Immature natural killer cell (primary cell): Measurements from ENCODE around the gene CST4. TPM values are rescaled to one million over a fixed set of nuclear protein-coding genes. Genes with fewer than 3 reads are reported as not detected.

Experiments used
- DNase-seq, 3 donors: peaks; one replicate each; pipeline ENCODE4 v3.0.0; 2022; ENCODE audit warnings: mixed read lengths in 1 of 3
- H3K27ac Mint-ChIP-seq, 6 donors: one replicate each; pipeline ENCODE4 v1.8.0; 2020; ENCODE audit warnings: mixed read lengths in 6 of 6, mild to moderate bottlenecking in 5 of 6, inconsistent platforms in 4 of 6, moderate library complexity in 3 of 6
- H3K27me3 Mint-ChIP-seq, 3 donors: one replicate each; pipeline ENCODE4 v1.8.0; 2020 to 2021; ENCODE audit warnings: low read depth in 3 of 3, mild to moderate bottlenecking in 3 of 3, mixed read lengths in 3 of 3, moderate library complexity in 3 of 3, inconsistent platforms in 1 of 3
- H3K36me3 Mint-ChIP-seq, 3 donors: one replicate each; pipeline ENCODE4 v1.8.0; 2020; ENCODE audit warnings: mixed read lengths in 3 of 3, inconsistent platforms in 2 of 3, mild to moderate bottlenecking in 2 of 3
- H3K4me1 Mint-ChIP-seq, 2 donors: one replicate each; pipeline ENCODE4 v1.8.0; 2020; ENCODE audit warnings: inconsistent platforms in 2 of 2, mild to moderate bottlenecking in 2 of 2, mixed read lengths in 2 of 2, moderate library complexity in 1 of 2
- H3K4me3 Mint-ChIP-seq, 5 donors: one replicate each; pipeline ENCODE4 v1.8.0; 2020; ENCODE audit warnings: mild to moderate bottlenecking in 5 of 5, mixed read lengths in 5 of 5, inconsistent platforms in 3 of 5, moderate library complexity in 3 of 5
- H3K9me3 Mint-ChIP-seq, 6 donors: one replicate each; pipeline ENCODE4 v1.8.0; 2020; ENCODE audit warnings: mild to moderate bottlenecking in 6 of 6, mixed read lengths in 6 of 6, inconsistent platforms in 4 of 6, moderate library complexity in 3 of 6
- polyA plus RNA-seq, 3 donors: library from polyadenylated mRNA; unstranded; fragments of 300-500 nt; fragmentation: Illumina TruSeq; gene quantifications; one replicate each; pipeline ENCODE4 v1.2.3, GENCODE V29; 2021

Gene CST4
- polyA plus RNA-seq, 3 donors from 2014 or later = not detected

- H3K27ac Mint-ChIP-seq = no peak overlapping the region
- peaks cover 0 to 5% (median 0%) of the 10 kb centered on the region in 6 donors for H3K9me3 Mint-ChIP-seq
- no peak overlapping the region for H3K4me3 Mint-ChIP-seq
- no peak for DNase-seq
- H3K36me3 Mint-ChIP-seq = no peaks in the 10 kb centered on the region
- no peaks in the 10 kb centered on the region for H3K4me1 Mint-ChIP-seq
- peaks cover 4 to 8% (median 5%) of the 10 kb centered on the region in 3 donors for H3K27me3 Mint-ChIP-seq
Measured at GRCh38 chr20:23652926-23653325, 35.9 kb downstream of the CST4 start.

GRCh38 chr20:23652371-23652770 lies 36.5 kb downstream of the CST4 start:
- no peaks in the 10 kb centered on the region for H3K4me1 Mint-ChIP-seq
- H3K9me3 Mint-ChIP-seq = peaks cover 0 to 5% (median 0%) of the 10 kb centered on the region in 6 donors
- H3K4me3 Mint-ChIP-seq = no peak overlapping the region
- DNase-seq = no peak
- no peaks in the 10 kb centered on the region for H3K36me3 Mint-ChIP-seq
- H3K27ac Mint-ChIP-seq = no peak overlapping the region
- H3K27me3 Mint-ChIP-seq = peaks cover 4 to 8% (median 5%) of the 10 kb centered on the region in 3 donors

- peaks cover 0 to 5% (median 0%) of the 10 kb centered on the region in 6 donors for H3K9me3 Mint-ChIP-seq
- no peaks in the 10 kb centered on the region for H3K4me1 Mint-ChIP-seq
- no peak overlapping the region for H3K4me3 Mint-ChIP-seq
- no peaks in the 10 kb centered on the region for H3K36me3 Mint-ChIP-seq
- no peak for DNase-seq
- H3K27me3 Mint-ChIP-seq = peaks cover 4 to 5% (median 4%) of the 10 kb centered on the region in 3 donors
- no peak overlapping the region for H3K27ac Mint-ChIP-seq
Measured at GRCh38 chr20:23651117-23651516, 37.7 kb downstream of the CST4 start.

GRCh38 chr20:23649830-23650417 lies 38.9 kb downstream of the CST4 start:
- no peak overlapping the region for H3K4me3 Mint-ChIP-seq
- H3K27ac Mint-ChIP-seq = no peak overlapping the region
- H3K36me3 Mint-ChIP-seq = no peaks in the 10 kb centered on the region
- no peaks in the 10 kb centered on the region for H3K4me1 Mint-ChIP-seq
- H3K9me3 Mint-ChIP-seq = peaks cover 0 to 5% (median 0%) of the 10 kb centered on the region in 6 donors
- H3K27me3 Mint-ChIP-seq = peaks cover 4 to 6% (median 4%) of the 10 kb centered on the region in 3 donors
- DNase-seq = no peak

GRCh38 chr20:23649242-23649641 lies 39.6 kb downstream of the CST4 start:
- Mint-ChIP-seq H3K27ac (no peak overlapping the region), H3K9me3 (peaks cover 0 to 5% (median 0%) of the 10 kb centered on the region in 6 donors), H3K36me3 (no peaks in the 10 kb centered on the region), H3K4me3 (no peak overlapping the region), H3K4me1 (no peaks in the 10 kb centered on the region), H3K27me3 (peaks cover 4% of the 10 kb centered on the region in 3 donors)
- no peak for DNase-seq

- H3K9me3 Mint-ChIP-seq = no peaks in the 10 kb centered on the region
- H3K4me3 Mint-ChIP-seq = no peak overlapping the region
- no peaks in the 10 kb centered on the region for H3K4me1 Mint-ChIP-seq
- DNase-seq = no peak
- no peak overlapping the region for H3K27ac Mint-ChIP-seq
- H3K36me3 Mint-ChIP-seq = no peaks in the 10 kb centered on the region
- peaks cover 0 to 4% (median 4%) of the 10 kb centered on the region in 3 donors for H3K27me3 Mint-ChIP-seq
Measured at GRCh38 chr20:23647346-23647745, 41.5 kb downstream of the CST4 start.

GRCh38 chr20:23646106-23646873 lies 42.5 kb downstream of the CST4 start:
- DNase-seq = no peak
- no peaks in the 10 kb centered on the region for H3K4me1 Mint-ChIP-seq
- H3K4me3 Mint-ChIP-seq = no peak overlapping the region
- no peaks in the 10 kb centered on the region for H3K36me3 Mint-ChIP-seq
- H3K27ac Mint-ChIP-seq = no peak overlapping the region
- no peaks in the 10 kb centered on the region for H3K9me3 Mint-ChIP-seq
- peaks cover 0 to 4% (median 4%) of the 10 kb centered on the region in 3 donors for H3K27me3 Mint-ChIP-seq

GRCh38 chr20:23645575-23645974 lies 43.3 kb downstream of the CST4 start:
- H3K4me3 Mint-ChIP-seq = no peak overlapping the region
- no peaks in the 10 kb centered on the region for H3K4me1 Mint-ChIP-seq
- peaks cover 0 to 4% (median 4%) of the 10 kb centered on the region in 3 donors for H3K27me3 Mint-ChIP-seq
- no peaks in the 10 kb centered on the region for H3K9me3 Mint-ChIP-seq
- H3K27ac Mint-ChIP-seq = no peak overlapping the region
- no peak for DNase-seq
- no peaks in the 10 kb centered on the region for H3K36me3 Mint-ChIP-seq

- no peaks in the 10 kb centered on the region for H3K9me3 Mint-ChIP-seq
- no peak overlapping the region for H3K27ac Mint-ChIP-seq
- H3K27me3 Mint-ChIP-seq = peaks cover 0 to 9% (median 4%) of the 10 kb centered on the region in 3 donors
- no peaks in the 10 kb centered on the region for H3K4me1 Mint-ChIP-seq
- no peak overlapping the region for H3K4me3 Mint-ChIP-seq
- H3K36me3 Mint-ChIP-seq = no peaks in the 10 kb centered on the region
- DNase-seq = no peak
Measured at GRCh38 chr20:23644164-23644563, 44.7 kb downstream of the CST4 start.

GRCh38 chr20:23643659-23644058 lies 45.2 kb downstream of the CST4 start:
- Mint-ChIP-seq H3K9me3 (no peaks in the 10 kb centered on the region), H3K36me3 (no peaks in the 10 kb centered on the region), H3K4me1 (no peaks in the 10 kb centered on the region), H3K27ac (no peak overlapping the region), H3K4me3 (no peak overlapping the region), H3K27me3 (peaks cover 0 to 9% (median 4%) of the 10 kb centered on the region in 3 donors)
- DNase-seq = no peak

- no peaks in the 10 kb centered on the region for H3K9me3 Mint-ChIP-seq
- no peaks in the 10 kb centered on the region for H3K36me3 Mint-ChIP-seq
- peaks cover 0 to 9% (median 4%) of the 10 kb centered on the region in 3 donors for H3K27me3 Mint-ChIP-seq
- H3K4me3 Mint-ChIP-seq = no peak overlapping the region
- DNase-seq = no peak
- H3K4me1 Mint-ChIP-seq = peaks cover under 1 to 1% of the 10 kb centered on the region in 2 donors
- no peak overlapping the region for H3K27ac Mint-ChIP-seq
Measured at GRCh38 chr20:23641936-23642751, 46.7 kb downstream of the CST4 start.

- no peaks in the 10 kb centered on the region for H3K36me3 Mint-ChIP-seq
Measured at GRCh38 chr20:23640671-23641667, 47.9 kb downstream of the CST4 start.

GRCh38 chr20:23640018-23640601 lies 48.7 kb downstream of the CST4 start:
- H3K4me1 Mint-ChIP-seq = peaks cover 10 to 11% of the 10 kb centered on the region in 2 donors
- DNase-seq = no peak
- peak overlapping the region in 3 of 5 donors; percentile 25 to 53 (median 36) for H3K4me3 Mint-ChIP-seq
- no peaks in the 10 kb centered on the region for H3K9me3 Mint-ChIP-seq
- peaks cover 0 to 6% (median 2%) of the 10 kb centered on the region in 3 donors for H3K27me3 Mint-ChIP-seq
- no peaks in the 10 kb centered on the region for H3K36me3 Mint-ChIP-seq
- H3K27ac Mint-ChIP-seq = no peak overlapping the region

More at GRCh38 chr20:23640671-23641667, 47.9 kb downstream of the CST4 start:
- Mint-ChIP-seq H3K4me1 (peaks cover 10 to 11% of the 10 kb centered on the region in 2 donors), H3K27ac (no peak overlapping the region), H3K4me3 (no peak overlapping the region), H3K9me3 (no peaks in the 10 kb centered on the region), H3K27me3 (peaks cover 0 to 9% (median 2%) of the 10 kb centered on the region in 3 donors)
- no peak for DNase-seq
